Activated CD8-positive, alpha-beta memory T cell treated with anti-CD3 and anti-CD28 coated beads, Interleukin-2, amount 50 U/mL, for 4 hours (primary cell): Measurements from ENCODE around the gene B4GALNT3.
"Not testable (repeated sequence)": the region's sequence is repeated elsewhere in the genome, so short reads cannot be mapped to it uniquely, and the experiment has no call there.

Experiments used
- DNase-seq: peaks from one replicate; pipeline ENCODE4 v3.0.0-alpha.2; 2020

Gene B4GALNT3

DNA sequence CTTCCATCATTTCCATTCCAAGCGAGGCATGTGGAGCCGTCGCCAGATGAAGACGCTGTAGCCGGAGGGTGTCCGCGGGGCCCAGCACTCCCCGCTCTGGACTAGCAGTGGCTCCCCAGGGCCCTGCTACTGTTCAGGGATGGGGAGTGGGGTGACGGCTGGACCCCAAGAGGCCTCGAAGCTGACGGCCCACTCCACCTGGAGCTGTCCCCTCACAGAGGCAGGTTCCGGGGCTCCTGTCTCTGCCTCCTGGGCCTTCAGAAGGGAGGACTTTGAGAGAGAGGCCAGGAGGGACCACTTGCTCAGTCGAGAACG lies 101.6 kb downstream of the B4GALNT3 start:
- no peak for DNase-seq

DNA sequence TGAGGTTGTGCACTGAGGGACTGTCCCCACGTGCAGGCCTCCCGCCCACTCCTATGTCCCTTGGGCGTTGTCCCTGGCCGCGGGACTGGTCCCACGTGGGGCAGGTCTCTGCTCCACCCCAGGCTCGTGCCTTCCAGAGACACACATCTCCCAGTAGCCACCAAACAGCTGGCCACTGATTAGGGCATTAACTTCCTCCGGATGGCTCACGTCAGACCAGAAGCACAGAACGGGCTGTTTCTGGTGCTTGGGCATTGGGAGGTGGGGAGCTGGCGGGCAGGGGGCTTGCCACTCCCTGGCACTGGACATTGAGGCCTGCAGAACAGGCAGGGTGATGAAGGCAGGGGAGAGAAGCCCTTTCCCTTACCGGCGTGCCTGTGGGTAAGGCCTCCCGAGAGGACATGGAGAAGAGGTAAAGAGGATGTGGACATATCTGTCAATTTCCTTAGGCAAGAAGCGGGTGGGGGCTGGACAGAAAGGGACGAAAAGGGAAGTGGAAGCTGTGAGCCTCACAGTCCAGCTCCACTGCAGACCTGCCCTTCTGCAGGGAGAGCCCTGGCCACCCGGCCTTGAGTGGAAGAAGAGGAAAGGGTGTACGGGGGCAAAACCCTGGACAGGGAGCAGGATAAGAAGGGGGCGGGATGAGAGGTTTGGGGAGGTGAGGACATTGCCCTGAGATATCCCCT lies 102.3 kb downstream of the B4GALNT3 start:
- no peak for DNase-seq

DNA sequence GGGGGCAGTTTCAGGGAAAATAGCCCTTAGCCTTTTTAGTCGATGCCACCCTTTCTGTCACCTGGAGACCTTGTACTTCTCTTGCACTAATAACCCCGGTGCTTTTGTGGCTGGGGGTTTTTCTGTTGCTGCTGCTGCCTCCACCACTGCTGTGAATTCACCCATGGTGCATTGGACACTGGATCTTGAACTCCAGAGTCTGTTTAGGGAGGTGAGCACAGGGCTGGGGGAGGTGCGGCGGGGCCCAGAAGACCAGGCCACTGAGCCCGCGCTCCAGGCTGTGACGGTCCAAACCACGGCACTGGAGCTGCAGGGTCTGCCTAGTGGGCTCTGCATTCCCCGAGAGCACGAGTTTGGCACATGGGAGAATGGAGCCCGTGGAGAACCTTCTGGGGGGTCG lies 102.9 kb downstream of the B4GALNT3 start:
- no peak for DNase-seq

DNA sequence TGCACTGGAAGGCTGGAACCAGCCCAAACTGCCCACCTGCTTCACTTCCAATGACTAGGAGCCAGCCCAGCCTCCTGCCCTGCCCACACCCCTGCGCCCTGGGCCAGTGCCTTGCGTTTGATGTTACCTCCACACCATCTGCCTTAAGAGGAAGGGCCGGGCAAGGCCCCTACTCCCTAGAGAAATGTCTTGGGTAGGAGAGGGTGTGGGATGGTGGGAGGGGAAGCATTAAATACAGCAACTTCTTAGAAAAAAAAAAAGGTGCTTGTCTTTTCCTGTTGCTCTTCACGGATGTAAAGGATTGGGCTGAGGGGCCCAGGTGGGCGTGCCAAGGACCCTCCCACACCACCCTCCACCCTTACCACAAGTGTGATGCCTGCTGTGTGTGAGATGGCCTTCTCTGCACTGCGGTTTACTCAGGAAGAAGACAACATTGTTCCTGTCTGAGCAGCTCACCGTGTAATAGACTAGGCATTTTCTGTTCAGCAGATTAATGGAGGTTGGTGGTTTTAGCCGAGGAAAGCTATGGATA lies 103.6 kb downstream of the B4GALNT3 start:
- peak; percentile 66 for DNase-seq

DNA sequence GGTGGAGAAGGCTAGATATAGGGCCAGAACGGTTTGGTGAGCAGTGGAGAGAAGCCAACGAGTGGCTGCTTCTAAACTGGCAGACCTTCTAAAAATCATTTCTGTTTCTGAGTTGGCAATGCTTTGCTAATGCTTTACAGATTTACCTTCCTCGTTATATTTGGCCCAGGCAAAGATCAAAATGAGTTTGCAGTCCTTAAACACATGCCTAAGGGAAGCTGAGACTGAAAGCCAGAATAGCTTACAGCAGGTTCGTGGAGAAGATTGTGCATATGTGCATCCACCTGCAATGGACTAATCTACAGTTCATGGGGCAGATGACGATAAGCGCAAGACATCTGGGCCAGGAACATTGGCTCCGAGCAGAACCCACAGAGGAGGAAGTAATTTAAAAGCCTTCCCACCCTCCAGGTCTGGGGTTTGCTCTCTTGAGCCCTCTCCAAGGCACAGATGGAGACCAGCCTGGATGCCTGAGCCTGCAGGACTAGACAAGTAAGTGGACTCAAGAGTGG lies 104.1 kb downstream of the B4GALNT3 start:
- DNase-seq: no peak

DNA sequence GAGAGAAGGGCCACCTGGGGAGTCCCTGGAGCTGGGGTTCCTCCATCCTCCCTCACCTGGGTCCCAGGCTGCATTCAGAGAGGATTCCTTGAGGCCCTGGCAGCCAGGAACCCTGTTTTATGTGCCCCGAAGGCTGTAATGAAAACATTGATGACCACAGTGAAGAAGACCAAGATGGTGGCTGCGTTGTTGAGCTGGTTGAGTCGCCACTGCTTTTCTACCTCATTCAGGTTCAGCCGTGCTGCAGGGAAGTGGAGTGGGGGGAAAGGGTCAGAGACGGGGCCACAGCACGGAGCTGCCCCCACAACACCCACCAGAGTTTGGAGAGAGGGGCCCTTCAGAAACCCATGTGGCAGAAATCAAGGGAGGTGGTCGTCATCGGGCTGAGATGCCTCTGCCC lies 105.4 kb downstream of the B4GALNT3 start:
- DNase-seq: no peak

DNA sequence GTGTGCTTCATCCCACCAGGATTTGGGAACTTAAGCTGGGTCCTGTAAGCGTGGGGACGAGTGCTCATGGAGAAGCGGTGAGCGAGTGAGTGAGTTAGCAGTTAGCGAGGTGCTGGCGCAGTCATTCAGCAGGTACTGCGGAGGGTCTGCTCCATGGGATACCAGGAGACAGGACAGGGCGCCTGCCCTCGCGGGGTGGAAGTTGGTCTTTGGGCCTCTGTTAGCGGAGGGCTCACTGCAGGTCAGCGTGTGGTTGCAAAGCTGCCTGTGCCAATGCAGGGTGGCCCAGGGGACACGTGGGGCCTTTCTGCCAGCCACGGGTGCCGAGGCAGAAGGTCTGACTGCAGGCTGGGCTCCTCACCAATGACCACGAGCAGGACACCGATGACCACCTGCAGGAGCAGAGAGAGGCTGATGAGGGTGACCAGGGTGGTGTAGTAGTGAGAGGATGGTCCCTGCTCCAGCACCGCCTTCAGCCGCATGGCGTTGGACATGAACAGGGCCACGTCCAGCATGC lies 105.9 kb downstream of the B4GALNT3 start:
- DNase-seq: no peak

DNA sequence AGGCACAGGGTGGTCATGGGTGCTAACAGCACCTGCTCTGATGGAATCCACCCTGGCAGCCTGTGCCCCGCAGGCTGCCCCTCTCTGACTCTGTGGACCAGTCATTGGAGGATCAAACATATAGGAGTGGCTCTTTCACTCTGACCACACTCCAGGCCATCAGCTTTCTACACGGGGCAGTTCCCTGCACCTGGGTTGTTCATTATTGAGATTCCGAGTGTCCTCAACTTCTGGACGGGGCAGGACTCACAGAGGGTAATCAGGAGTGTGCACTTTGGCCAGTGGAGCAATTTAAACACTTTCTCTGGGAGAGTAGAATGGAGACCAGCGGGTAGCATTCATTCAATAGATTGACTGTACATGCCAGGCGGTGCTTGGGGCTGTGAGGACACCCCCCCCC lies 108.7 kb downstream of the B4GALNT3 start:
- DNase-seq: no peak

DNA sequence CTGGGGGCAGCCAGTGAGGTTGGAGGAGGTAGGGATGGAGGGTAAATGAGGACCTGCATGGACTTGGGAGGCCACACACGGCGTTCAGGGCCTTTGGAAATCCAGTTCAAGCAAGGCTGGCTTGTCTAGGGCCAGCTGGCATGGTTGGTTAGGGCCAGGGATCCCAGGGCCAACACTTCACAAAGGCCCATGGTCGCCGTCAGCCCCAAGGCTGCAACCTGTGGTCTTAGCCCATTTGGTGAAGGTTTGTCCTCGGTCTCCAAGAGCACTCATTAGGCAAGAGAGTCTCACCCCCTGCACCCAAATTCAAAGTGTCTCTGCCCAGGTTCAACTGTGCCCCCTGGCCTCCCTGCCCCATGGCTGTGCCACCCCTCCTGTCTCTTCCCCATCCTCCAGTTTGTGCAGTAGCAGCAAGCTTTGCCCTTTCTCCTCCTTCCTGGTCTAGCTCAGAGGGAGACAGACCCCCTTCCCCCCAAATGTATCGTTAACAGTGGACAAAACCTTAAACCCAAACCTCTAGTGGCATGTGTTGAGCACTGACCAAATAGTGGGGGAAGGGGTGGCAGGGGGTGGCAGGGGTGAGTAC lies 109.4 kb downstream of the B4GALNT3 start:
- no peak for DNase-seq

DNA sequence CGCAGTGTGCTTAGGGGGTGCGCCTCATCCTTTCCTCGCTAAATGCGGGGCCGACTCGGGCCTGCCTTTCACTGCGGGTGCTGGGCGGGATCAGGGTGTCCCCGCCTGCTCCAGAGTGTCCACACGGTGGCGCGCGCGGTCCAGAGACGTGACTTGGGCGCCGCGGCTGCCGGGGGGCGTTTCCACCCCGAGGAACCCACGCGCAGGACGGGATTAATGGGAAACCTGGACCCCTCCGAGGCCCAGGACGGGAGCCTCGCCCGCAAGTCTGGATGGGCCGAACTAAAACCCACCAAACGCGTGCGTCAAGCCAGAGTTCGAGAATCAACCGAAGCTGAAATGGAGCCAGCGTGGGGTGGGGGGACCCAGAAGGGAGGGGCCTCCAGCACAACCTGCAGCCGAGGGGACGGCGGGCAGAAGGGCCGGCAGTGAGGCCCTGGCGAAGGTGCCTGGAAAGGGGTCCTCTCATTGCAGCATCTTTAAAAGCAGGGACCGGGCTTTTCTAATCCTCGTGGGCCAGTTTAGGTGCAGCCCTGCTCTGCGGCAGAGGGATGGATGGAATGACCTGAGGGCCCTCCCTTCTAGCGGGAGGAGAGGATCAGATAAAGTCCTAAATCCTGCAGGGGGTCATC lies 110.2 kb downstream of the B4GALNT3 start:
- peak; percentile 88 for DNase-seq

DNA sequence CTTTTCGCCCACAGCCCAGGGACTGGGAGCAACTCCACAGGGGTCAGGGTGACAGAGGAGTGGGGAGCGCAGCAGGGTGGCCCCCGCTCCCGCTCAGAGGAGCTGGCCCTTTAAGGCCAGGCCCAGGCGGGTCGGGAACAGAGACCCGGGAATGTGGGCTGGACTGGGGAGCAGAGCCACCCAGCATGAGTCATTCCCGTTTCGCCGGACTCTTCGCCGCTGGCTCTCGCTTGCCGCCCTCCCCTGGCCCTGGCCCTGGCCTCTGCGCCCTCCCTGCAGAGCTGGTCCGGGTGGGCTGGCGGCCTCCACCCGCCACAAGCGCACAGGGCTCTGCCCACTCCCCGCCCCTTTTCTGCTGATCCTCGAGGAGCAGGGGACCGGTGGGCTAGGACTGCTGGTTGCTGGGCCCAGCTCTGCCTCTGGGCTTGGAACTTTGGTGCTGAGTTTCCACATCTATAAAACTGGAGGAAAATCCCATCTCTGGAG lies 110.7 kb downstream of the B4GALNT3 start:
- no peak for DNase-seq

DNA sequence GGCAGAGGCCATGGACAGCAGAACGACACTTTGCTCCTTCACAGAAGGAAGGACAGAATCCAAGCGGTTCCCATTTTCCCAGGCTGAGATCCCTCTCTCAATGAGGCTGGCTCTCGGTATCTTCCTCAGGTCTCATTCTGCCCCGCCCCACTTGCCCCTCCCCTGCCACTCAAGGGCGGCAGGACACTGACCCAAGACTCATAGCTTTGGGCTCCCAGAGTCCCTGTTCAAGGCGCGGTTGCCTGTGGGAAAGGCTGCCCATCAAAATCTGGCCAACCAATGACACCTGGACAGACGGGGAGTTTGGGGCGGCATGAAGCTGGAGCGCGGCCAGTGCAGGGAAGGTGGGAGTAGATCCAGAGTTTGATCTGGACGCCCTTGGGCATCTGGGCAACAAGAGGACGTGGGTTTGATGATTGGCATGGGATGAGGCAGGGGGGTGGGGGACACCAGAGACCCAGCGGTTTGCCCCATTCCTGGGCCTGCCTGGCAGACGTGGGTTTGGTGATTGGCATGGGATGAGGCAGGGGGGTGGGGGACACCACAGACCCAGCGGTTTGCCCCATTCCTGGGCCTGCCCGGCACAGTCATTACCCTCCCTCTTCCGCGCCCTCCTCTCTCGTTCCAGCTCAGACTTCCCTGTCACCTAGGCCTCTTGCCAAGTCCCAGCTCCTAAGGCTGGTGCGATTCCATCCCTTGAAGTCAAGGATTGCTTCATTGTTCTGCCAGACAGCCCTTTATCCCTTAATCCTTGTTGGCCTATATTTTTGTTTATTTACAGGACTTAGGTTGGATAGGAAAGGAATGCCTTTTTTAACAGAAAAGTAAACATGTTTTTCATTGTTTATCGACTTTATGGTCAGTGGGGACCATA lies 111.4 kb downstream of the B4GALNT3 start:
- DNase-seq: no peak

DNA sequence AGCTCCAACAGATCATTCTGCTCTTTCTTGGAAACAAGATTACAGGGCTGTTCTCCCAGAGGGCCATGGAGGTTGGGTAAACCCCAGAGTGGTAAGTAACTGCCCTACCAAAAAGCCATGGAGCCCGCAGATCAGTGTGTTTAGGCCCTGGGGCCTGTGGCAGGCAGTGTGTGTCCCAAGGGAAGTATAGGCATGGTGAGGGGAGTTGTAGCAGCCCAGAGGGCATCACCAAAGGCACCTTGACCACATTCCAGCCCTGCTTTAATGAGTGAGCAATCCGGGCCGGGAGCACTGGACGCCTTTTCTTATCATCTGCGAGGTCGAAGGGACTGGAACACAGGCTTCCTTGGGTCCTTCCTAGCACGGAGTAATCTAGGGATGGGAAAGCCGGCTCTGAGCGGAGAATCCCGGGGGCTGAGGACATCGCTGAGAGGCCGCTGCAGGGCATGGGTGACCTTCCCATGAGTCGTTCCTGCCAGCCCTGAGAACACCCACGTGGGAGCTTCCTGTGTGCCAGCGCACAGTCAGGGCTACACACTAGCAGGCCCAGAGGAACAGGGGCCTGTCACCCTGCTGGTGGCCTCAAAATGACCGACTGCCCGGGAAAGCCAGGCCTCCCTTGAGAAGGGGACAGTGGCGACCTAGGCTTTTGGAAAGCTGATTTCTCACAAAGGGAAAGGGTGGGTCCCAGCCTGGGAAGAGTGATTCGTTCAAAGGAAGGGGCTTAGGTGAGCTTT lies 112.2 kb downstream of the B4GALNT3 start:
- no peak for DNase-seq

DNA sequence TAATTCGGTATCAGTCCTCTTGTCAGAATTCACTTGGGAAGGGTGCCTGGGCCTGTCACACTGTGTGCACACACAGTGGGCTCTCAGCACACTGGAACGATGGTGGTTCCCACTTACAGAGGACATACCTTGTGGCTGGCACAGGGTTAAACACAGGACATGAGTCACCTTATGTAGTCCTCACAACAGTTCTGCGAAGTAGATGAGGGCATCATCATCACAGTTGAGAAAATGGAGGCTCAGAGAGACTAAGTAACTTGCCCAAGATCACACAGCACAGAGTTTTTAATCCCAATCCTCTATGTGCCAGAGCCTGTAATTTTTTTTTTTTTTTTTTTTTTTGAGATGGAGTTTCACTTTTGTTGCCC lies 112.8 kb downstream of the B4GALNT3 start:
- no peak for DNase-seq

DNA sequence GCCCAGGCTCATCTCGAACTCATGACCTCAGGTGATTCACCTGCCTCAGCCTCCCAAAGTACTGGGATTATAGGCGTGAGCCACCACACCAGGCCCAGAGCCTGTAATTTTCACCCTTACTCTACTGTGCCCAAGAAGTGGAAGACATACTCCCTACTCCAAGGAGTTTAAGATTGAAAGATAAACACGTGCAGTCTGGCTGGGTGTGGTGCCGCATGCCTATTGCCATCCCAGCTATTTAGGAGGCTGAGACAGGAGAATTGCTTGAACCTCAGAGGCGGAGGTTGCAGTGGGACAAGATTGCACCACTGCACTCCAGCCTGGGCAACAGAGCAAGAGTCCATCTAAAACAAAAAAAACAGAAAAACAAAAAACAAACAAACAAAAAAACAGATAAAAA lies 113.5 kb downstream of the B4GALNT3 start:
- DNase-seq: no peak

DNA sequence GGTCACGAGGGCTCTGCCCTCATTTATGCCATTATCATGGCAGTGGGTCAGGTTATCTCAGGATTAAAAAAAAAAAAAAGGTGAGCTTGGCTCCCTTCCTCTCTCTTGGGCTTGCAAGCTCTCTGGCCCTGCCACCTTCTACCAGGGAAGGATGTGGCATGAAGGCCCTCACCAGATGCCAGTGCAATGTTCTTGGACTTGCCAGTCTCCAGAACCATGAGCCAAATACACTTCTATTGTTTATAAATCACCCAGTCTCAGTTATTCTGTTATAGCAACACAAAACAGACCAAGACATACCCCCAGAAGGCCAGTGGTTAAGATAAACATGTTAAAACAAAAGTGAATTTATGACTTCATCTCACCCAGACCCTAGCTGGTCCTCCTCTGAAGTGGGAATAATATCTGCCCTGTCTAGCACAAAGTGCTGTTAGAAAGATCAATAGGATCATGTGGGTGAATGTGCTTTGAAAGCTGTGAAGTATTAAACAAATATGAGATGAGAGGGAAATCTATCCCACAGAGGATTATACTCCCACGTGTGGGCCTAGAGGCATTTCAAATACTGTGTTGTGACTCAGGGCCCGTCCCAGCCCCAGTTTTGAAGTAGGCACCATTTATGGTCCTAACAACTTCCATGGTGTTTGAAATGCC lies 114.9 kb downstream of the B4GALNT3 start:
- no peak for DNase-seq

DNA sequence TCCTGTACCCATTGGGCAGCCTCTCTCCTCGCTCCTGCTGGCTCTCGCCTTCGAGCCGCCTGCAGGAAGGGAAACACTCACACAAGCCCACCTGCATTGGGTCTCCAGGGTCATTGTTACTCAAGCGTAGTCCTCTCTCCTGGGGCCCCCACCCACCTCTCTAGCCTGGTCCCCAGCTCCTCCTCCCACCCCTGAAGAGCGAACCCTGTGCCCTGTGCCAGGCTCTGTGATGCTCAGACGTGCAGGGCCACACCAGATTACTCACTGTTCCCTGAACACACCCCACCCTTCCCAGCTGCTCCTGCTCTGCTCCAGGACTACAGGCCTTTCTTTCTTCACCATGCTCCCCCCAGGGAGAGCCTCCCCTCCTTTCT lies 115.4 kb downstream of the B4GALNT3 start:
- no peak for DNase-seq

DNA sequence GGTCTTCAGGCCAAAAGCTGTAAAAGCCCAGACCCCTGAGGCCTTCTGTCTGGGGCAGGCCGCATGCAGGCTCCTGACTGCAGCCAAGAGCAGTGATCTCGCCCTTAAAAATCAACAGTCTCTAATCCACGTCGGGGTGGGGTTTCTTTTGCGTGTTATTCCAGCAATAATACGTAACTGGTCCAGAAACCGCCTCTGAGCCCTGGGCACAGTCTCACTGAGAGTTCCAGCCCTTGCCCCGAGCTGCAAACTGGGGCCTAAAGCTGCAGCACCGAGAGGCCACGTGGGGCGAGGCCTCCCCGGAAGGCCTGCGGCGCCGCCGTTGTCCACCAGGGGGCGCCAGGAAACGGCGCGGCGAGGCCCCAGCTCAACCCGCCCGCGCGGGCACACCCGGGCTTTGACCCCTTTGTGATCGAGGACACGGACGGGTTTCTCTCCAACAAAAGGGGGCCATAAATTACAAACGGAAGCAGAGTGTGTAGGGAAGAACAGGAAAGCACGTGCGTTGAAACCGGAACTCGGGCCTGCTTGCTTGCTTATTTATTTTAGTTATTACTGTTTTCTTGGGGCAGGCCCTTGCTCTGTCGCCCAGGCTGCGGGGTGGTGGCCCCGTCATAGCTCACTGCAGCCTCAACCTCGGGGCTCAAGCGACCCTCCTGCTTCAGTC lies 116.3 kb downstream of the B4GALNT3 start:
- DNase-seq: peak; percentile 88

DNA sequence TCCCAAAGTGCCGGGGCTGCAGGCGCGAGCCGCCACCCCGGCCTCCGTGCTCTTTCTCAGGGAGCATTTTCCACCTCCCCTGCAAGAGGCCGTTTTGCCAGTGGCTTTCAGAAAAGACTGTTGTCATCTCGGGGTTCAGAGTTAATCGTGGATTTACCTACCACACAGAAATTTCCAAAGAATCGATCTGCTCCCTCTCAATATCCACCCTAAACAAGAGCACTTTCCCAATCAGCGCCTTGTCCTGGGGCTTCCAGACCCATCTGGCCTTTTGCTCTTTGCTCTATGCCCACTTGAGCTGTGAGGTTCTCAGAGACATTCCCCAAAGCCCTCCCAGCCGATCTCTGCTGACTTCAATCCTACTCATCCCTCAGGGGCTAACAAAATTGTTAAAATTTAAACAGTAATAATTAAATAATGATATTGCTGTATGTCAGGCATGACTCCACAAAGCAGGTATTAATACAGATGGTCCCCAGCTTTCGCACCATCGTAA lies 116.9 kb downstream of the B4GALNT3 start:
- DNase-seq: no peak

DNA sequence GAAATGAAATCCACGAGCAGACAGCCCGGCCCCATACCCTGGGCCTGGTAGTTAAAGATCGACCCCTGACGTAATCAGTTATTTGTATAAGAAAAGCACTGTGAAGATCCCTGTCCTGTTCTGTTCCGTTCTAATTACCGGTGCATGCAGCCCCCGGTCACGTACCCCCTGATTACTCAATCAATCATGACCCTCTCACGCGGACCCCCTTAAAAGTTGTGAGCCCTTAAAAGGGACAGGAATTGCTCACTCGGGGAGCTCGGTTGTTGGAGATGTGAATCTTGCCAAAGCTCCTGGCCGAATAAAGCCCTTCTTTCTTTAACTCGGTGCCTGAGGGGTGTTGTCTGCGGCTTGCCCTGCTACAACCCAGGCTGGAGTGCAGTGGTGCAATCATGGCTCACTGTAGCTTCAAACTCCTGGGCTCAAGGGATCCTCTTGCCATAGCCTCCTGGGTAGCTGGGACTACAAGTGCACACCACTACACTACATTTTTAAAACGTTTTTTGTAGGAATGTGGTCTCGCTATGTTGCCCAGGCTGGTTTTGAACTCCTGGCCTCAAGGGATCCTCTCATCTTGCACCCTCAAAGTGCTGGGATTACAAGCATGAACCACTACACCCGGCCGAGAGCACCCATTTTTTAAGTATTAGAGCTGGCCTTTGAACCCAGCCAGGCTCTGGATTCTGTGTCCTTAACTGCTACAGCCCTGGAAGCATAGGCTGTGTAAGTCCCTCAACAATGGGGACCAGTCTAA lies 118.4 kb downstream of the B4GALNT3 start:
- DNase-seq: not testable (repeated sequence)
